Ishikawa (cell line): ENCODE measurements around the gene GAA.

Experiments used
- FOXM1 ChIP-seq: IDR thresholded peaks from 2 replicates; pipeline ENCODE4 v1.6.1; 2012; ENCODE audit warnings: low read depth, borderline replicate concordance
- MAX ChIP-seq: IDR thresholded peaks from 2 replicates; pipeline ENCODE4 v1.6.1; 2012
- YY1 ChIP-seq: IDR thresholded peaks from 2 replicates; pipeline ENCODE4 v1.6.1; 2012; ENCODE audit warnings: low read depth

GRCh38 chr17:80099291-80100034 lies 1.9 kb upstream of the GAA start:
- TF ChIP-seq FOXM1 (no peak), MAX (no peak), YY1 (no peak)
